Effector memory CD8-positive, alpha-beta T cell (primary cell): ENCODE data around the gene PRKD3.

Experiments used
- ATAC-seq: fragments of 150-1000 bp; cut with Tn5 transposase; replicated peaks from 2 replicates; pipeline ENCODE4 v1.10.0; 2021; ENCODE audit warnings: mild to moderate bottlenecking, moderate library complexity
- DNase-seq, 3 experiments: peaks; one replicate each; pipeline ENCODE4 v3.0.0; 2021
- H3K27ac Mint-ChIP-seq, 2 donors: one replicate each; pipeline ENCODE4 v1.8.0; 2022; ENCODE audit warnings: mild to moderate bottlenecking in 2 of 2, mixed read lengths in 2 of 2, moderate library complexity in 2 of 2
- H3K27me3 Mint-ChIP-seq, 2 donors: one replicate each; pipeline ENCODE4 v1.8.0; 2022; ENCODE audit warnings: mixed read lengths in 2 of 2
- H3K36me3 Mint-ChIP-seq: one replicate; pipeline ENCODE4 v1.8.0; 2022; ENCODE audit warnings: mild to moderate bottlenecking, moderate library complexity, mixed read lengths; ENCODE audit not compliant: insufficient read depth
- H3K4me1 Mint-ChIP-seq, 2 donors: one replicate each; pipeline ENCODE4 v1.8.0; 2022; ENCODE audit warnings: low read depth in 2 of 2, mixed read lengths in 2 of 2
- H3K4me3 Mint-ChIP-seq, 2 donors: one replicate each; pipeline ENCODE4 v1.8.0; 2022; ENCODE audit warnings: mild to moderate bottlenecking in 2 of 2, mixed read lengths in 2 of 2, moderate library complexity in 2 of 2
- H3K9me3 Mint-ChIP-seq, 2 donors: one replicate each; pipeline ENCODE4 v1.8.0; 2022; ENCODE audit warnings: mixed read lengths in 2 of 2

PRKD3 gene

DNA sequence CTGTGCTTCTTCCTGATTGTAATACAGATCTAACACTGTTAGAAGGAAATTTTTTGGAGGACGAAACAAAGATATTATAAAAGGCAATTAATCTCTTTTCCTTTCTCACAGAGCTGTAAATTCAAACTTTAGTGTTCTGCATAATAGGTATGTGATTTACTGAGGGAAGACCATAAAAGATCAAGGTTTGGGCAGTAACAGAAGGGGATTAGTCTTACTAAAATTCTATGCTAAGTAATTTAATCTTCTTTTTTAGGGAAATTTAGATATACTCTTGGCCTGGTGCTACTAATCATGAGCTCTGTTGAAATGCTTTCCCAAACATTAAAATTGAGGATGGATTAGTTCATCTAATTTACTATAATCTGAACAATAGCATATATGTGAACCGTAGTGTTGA, 11.0 kb upstream of the PRKD3 start:
- ATAC-seq (no peak), DNase-seq (no peak)
- Mint-ChIP-seq H3K27me3 (no peaks in the 10 kb centered on the region), H3K9me3 (no peaks in the 10 kb centered on the region), H3K4me1 (no peaks in the 10 kb centered on the region), H3K27ac (no peak overlapping the region), H3K36me3 (no peaks in the 10 kb centered on the region), H3K4me3 (no peak overlapping the region)

DNA sequence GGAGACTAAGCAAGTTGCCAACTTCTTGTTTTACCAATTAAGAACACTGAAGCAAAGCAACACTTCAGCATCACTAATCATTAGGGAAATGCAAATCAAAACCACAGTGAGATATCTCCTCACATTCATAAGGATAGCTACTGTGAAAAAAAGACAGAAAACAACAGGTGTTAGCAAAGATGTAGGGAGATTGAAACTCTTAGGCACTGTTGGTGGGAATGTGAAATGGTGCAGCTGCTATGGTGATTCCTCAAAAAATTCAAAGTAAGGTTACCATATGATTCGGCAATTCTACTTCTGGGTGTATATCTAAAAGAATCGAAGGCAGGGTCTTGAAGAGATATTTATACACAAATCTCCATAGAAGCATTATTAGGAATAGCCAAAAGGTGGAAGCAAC, 8.6 kb upstream of the PRKD3 start:
- H3K36me3 Mint-ChIP-seq: no peaks in the 10 kb centered on the region
- ATAC-seq: no peak
- H3K4me1 Mint-ChIP-seq: no peaks in the 10 kb centered on the region
- DNase-seq: no peak
- no peak overlapping the region for H3K4me3 Mint-ChIP-seq
- no peaks in the 10 kb centered on the region for H3K27me3 Mint-ChIP-seq
- H3K27ac Mint-ChIP-seq: no peak overlapping the region
- no peaks in the 10 kb centered on the region for H3K9me3 Mint-ChIP-seq

DNA sequence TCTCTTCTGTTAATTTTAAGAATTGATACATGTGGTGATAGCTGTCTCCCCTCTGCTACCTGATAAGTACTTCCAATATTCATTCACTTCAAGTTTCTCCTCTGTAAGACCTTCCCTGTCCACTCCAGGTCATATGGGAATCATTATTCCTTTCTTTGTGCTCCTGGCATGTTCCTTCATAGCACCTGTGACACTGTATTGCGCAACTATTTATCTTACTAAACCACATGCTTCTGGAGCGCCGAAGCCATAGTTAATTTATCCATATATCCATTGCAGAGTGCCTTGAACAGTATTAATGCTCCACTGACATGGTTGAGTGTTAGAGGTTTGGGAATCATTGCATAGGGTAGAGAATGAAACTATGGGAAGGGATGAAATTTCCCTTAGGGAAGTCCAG, 7.9 kb upstream of the PRKD3 start:
- Mint-ChIP-seq H3K36me3 (no peaks in the 10 kb centered on the region), H3K27me3 (peaks cover 0 to under 1% of the 10 kb centered on the region in 2 donors), H3K9me3 (no peaks in the 10 kb centered on the region), H3K4me3 (no peak overlapping the region), H3K27ac (no peak overlapping the region), H3K4me1 (no peaks in the 10 kb centered on the region)
- ATAC-seq (no peak), DNase-seq (no peak)

DNA sequence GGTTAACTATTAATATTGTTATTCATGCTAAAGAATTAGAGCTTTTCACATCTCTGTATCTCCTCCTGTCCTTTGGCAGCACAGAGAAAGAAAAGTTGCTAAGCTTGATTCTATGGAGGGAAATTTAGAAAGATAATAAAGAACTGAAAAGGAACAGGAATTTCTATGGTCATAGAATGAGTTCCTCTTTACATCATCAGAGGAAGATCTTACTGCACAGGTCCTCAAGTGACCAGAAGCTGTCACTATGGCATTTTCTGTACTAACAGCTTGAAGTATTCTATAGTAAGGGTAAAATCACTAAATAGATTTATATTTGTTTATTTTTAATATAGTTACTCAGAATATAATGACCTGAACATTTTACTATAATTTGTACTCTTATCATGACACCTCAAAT, 6.0 kb upstream of the PRKD3 start:
- H3K27me3 Mint-ChIP-seq: peaks cover 0 to 11% of the 10 kb centered on the region in 2 donors
- H3K9me3 Mint-ChIP-seq: no peaks in the 10 kb centered on the region
- ATAC-seq (no peak), DNase-seq (no peak)
- no peak overlapping the region for H3K4me3 Mint-ChIP-seq
- no peaks in the 10 kb centered on the region for H3K36me3 Mint-ChIP-seq
- no peak overlapping the region for H3K27ac Mint-ChIP-seq
- H3K4me1 Mint-ChIP-seq: peaks cover under 1 to 1% of the 10 kb centered on the region in 2 donors

DNA sequence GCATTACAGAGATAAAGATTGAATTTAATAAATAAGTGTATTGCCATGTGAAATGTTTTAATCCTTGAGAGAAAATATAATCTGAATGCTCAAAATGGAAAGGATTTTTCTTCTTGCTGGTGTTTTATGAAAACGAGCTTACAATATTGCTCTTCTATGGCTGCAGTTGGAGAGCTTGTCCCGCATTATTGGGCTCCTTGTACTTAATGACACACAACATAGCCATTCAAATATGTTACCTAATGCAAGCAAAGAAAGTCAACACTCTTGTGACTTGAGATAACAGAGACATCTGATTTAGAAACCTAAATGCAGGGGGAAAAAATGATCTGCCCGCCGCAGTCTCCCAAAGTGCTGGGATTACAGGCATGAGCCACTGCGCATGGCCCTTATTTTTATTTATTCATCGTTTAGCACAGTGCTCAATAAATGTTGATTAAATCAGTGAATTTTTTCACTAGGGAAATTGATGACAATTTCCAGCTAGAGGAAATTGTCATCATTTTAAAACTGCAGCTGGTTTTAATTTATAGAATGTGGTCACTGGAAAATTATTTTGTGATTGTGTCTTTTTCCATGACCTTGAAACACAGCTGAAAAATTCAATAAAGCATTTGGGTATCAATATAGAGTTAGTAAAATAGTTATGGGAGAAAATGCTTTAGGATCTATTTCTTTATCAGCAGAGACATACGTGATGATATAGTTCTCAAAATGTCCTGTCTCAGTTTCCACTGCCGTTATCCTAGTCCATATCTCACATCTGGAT, 2.4 kb upstream of the PRKD3 start:
- DNase-seq (no peak), ATAC-seq (no peak)
- Mint-ChIP-seq H3K4me1 (peaks cover 11 to 16% of the 10 kb centered on the region in 2 donors), H3K9me3 (no peaks in the 10 kb centered on the region), H3K27ac (no peak overlapping the region), H3K36me3 (peaks cover 3% of the 10 kb centered on the region), H3K4me3 (no peak overlapping the region), H3K27me3 (peaks cover 0 to 11% of the 10 kb centered on the region in 2 donors)

DNA sequence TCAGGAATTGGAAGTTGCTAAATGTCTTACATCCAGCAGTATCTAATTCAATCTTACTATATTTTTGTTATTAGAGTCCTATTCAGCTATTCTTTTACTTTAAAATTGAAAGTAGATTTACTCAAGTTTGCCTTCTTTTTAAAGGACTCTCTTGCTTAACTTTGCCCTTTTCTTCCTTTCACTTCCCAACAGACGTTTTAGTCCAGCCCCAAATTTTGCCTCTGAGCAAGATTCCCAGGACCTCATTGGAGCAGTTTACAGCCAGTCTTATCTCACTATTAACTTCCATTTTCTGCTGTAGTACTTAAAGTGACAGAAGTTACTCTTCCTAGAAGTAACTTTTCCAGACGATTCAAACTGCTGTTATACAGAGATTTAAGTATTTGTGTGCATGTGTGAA, 1.7 kb upstream of the PRKD3 start:
- ATAC-seq (no peak), DNase-seq (no peak)
- H3K27ac Mint-ChIP-seq: no peak overlapping the region
- H3K27me3 Mint-ChIP-seq: peaks cover 0 to 11% of the 10 kb centered on the region in 2 donors
- H3K9me3 Mint-ChIP-seq: no peaks in the 10 kb centered on the region
- H3K4me1 Mint-ChIP-seq: peaks cover 16 to 21% of the 10 kb centered on the region in 2 donors
- H3K36me3 Mint-ChIP-seq: peaks cover 3% of the 10 kb centered on the region
- H3K4me3 Mint-ChIP-seq: no peak overlapping the region

DNA sequence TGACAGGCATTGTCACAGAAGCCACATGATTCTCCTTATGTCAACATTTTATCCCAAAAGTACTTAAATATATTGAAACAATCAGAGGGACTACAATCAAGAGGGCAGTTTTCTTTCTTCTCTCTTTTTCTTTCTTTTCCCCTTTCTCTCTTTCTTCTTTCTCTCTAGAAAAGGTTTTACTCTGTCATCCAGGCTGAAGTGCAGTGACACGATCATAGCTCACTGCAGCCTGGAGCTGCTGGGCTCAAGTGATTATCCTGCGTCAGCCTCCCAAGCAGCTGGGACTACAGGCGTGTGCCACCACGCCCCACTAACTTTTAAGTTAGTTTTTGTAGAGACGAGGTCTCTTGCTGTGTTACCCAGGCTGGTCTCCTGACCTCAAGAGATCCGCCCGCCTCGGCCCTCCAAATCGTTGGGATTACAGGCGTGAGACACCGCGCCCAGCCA, 1.0 kb upstream of the PRKD3 start:
- Mint-ChIP-seq H3K27ac (peak overlapping the region; percentile 97), H3K27me3 (peaks cover 0 to 11% of the 10 kb centered on the region in 2 donors), H3K4me1 (peaks cover 17 to 21% of the 10 kb centered on the region in 2 donors), H3K4me3 (peak overlapping the region; percentile 96 to 98), H3K9me3 (no peaks in the 10 kb centered on the region), H3K36me3 (peaks cover 3% of the 10 kb centered on the region)
- DNase-seq (no peak), ATAC-seq (no peak)

DNA sequence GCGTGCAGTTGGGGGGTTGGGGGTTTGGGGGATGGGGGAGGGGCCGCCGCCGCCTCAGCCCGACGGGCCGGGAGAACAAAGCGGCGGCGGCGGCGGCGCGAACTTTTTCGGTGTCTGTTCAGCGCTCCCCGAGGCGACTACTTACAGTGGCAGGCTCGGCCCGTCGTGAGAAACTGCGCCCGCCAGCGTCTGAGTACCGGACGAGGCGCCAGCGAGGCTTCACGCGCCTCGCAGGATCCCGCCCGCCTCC, 172 bp downstream of the PRKD3 start:
- H3K4me1 Mint-ChIP-seq: peaks cover 17 to 24% of the 10 kb centered on the region in 2 donors
- peak; percentile 75 for ATAC-seq
- peaks cover 7% of the 10 kb centered on the region for H3K36me3 Mint-ChIP-seq
- no peaks in the 10 kb centered on the region for H3K9me3 Mint-ChIP-seq
- H3K27me3 Mint-ChIP-seq: peaks cover 0 to 11% of the 10 kb centered on the region in 2 donors
- peak overlapping the region; percentile 96 to 98 for H3K4me3 Mint-ChIP-seq
- H3K27ac Mint-ChIP-seq: peak overlapping the region; percentile 97
- DNase-seq: peak in 2 of 3 experiments; percentile 63 to 64

DNA sequence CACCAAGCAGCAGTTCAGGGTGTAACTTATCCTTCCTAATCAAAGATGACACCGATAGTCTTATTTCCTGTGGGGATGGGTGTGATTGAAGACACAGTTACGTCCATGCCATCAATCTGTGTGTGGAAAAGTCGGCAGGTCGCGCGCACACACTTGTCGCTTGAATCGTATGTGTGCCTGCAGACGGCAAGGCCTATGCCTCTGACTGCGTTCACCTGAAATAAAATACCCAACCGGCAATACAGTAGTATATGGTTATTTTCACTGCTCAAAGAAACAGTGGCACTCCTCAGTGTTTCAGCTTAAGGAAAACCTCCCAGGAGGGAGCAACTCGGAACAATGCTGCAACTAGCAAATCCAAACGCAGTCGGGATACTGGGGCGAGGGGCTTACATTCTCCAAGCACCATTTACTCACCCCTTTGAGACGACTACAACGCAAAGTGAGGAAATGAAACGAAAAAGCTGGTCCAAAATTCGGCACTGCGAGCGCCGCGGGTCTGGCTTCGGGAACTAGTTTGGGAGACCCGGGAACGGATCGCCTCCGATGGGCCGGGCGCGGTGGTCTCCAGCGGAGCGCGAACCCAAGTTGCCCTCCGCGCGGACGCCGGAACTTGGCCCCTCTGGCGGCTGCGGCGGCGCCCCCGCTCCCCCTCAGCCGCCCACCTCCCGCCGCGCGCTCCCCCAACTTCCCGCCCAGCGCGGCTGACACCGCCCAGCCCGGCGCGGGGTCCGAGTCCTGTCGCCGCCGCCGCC, 675 bp downstream of the PRKD3 start:
- peak overlapping the region; percentile 96 to 98 for H3K4me3 Mint-ChIP-seq

DNA sequence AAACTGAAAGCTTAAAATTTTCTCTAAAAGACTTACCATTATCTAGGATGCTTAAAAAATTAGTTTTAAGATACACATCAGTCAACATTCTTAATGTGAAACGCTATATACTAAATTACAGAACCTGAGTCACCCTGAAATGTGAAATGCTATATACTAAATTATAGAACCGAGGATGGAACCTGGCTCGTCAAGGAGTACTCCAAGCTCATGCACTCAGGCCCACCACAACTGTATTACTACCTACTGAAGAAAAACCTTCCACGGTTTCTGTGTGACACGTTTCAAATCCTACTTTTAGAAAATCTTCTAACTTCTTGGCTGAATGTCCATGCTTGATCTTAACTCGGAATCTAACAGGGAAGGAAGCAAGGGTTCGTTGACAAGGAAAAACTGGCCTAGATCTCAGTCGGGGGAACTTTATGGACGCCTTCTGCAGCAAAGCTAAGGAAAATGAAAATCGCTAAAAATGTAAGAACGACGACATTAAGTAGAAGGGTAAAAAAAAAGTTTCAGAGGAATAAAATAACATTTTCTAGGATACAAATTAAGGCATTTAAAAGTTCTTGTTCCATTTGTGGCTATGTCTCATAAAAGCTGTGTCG, 1.4 kb downstream of the PRKD3 start:
- no peak for DNase-seq
- no peak for ATAC-seq
- H3K4me3 Mint-ChIP-seq: peak overlapping the region; percentile 96 to 98
- H3K27ac Mint-ChIP-seq: peak overlapping the region; percentile 97
- peaks cover 21 to 26% of the 10 kb centered on the region in 2 donors for H3K4me1 Mint-ChIP-seq
- H3K27me3 Mint-ChIP-seq: peaks cover 0 to 11% of the 10 kb centered on the region in 2 donors
- peaks cover 7% of the 10 kb centered on the region for H3K36me3 Mint-ChIP-seq
- H3K9me3 Mint-ChIP-seq: no peaks in the 10 kb centered on the region

More for the DNA sequence above, 675 bp downstream of the PRKD3 start:
- peak; percentile 28 to 43 (median 38) for DNase-seq
- Mint-ChIP-seq H3K27ac (peak overlapping the region; percentile 97), H3K9me3 (no peaks in the 10 kb centered on the region), H3K4me1 (peaks cover 17 to 24% of the 10 kb centered on the region in 2 donors), H3K36me3 (peaks cover 7% of the 10 kb centered on the region), H3K27me3 (peaks cover 0 to 11% of the 10 kb centered on the region in 2 donors)
- ATAC-seq: peak; percentile 45

DNA sequence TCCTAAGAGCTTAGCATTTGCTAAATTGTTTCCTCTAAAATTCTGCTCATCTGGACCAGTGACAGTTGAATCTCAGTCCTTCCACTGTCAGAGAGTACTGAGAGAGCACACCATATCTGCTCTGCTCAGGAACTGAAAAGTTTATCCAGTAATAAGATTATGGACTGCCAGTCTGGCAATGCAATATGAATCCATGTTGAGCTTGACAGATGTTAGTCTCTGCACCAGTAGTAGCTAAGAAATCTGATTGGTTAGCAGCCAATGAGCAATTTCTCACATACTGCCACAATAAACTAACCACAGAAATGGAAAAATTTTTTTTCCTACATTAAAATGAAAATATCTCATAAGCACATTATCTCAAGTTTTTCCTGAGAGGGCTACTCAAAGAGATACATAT, 2.3 kb downstream of the PRKD3 start:
- Mint-ChIP-seq H3K4me1 (peaks cover 29 to 34% of the 10 kb centered on the region in 2 donors), H3K27ac (peak overlapping the region in 1 of 2 donors; percentile 97), H3K4me3 (peak overlapping the region in 1 of 2 donors; percentile 98), H3K36me3 (peaks cover 7% of the 10 kb centered on the region), H3K27me3 (peaks cover 0 to 8% of the 10 kb centered on the region in 2 donors), H3K9me3 (no peaks in the 10 kb centered on the region)
- ATAC-seq (no peak), DNase-seq (no peak)

DNA sequence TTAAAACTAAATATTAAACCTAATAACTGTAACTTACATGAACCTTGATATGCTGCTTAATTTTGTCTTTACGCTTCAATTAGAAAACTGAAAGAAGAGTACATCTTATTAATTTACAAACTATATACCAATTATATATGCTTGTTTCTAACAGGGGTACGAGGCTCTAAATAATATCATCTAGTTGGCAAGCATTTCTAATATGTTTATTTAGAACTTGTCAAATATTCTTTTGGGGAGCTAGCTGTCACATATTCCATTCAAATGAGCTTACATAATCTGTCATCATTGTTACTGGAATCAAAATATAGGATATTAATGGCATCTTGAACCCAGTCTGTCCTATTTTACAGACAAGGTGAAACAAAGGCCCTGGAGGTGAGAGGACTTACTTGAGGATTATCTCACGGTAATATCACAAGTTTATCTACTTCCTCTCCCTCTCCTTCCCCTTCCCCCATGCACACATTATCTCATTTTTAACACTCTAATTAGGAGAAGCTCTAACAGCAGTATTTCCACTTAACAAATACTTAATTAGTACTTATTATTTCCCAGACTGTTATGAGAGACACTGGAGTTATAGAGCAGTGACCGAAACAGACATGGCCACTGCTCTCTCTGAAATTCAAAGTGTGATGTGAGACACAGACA, 3.5 kb downstream of the PRKD3 start:
- H3K27ac Mint-ChIP-seq: no peak overlapping the region
- H3K9me3 Mint-ChIP-seq: no peaks in the 10 kb centered on the region
- DNase-seq (no peak), ATAC-seq (no peak)
- H3K4me1 Mint-ChIP-seq: peaks cover 33 to 40% of the 10 kb centered on the region in 2 donors
- peaks cover 7% of the 10 kb centered on the region for H3K36me3 Mint-ChIP-seq
- peak overlapping the region in 1 of 2 donors; percentile 16 for H3K4me3 Mint-ChIP-seq
- H3K27me3 Mint-ChIP-seq: no peaks in the 10 kb centered on the region
